ENCODE results near the gene LINGO1. TPM values are rescaled to one million over a fixed set of nuclear protein-coding genes. Genes with fewer than 3 reads are reported as not detected.

The LINGO1 gene
- total and polyA plus RNA-seq, 2 donors (not counting 1 experiment from before 2014, with no cell fraction given), result 0.05 TPM; not detected in 1

DNA sequence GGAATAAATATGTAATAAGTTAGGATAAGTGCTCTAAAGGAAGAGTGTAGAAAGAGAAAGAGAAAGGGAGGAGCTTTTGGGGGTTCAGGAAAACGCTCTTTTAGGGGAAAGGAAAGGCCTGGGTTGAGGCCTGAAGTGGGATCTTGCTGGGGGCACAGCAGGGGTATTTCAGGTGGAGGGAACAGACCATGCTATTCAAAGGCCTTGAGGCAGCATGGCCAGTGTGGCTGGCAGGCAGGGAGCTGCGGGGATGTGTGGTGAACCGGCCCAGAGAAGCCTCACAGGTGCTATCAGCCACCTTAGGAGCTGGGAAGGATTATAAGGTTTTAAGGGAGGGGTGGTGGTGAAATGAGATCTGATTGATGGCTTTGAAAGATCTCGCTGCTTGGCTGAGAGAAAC is 66.6 kb downstream of the LINGO1 start:
- Histone ChIP-seq H3K27ac (ENCODE audit: insufficient read depth, low read length) (no peak overlapping the region), H3K4me3 (replicated peaks in 1 of 4; ENCODE audit: control extremely low read depth in 1 of 4, insufficient read depth in 1 of 4, low read depth in 3 of 4, low read length in 4 of 4) (no peak overlapping the region), H4K20me1 (ENCODE audit: control insufficient read depth, extremely low read depth, insufficient read depth, low read length) (no peaks in the 10 kb centered on the region), H3K4me1 (ENCODE audit: control insufficient read depth, extremely low read depth, insufficient read depth, low read length) (peaks cover 3% of the 10 kb centered on the region), H3K9me3 (ENCODE audit: control insufficient read depth, insufficient read depth, low read depth, low read length) (no peaks in the 10 kb centered on the region), H3K4me2 (ENCODE audit: extremely low read depth, insufficient read depth, low read length) (no peak overlapping the region), H2AFZ (ENCODE audit: low read length) (no peak overlapping the region), H3K79me2 (ENCODE audit: control insufficient read depth, insufficient read depth, low read length) (no peaks in the 10 kb centered on the region), H3K27me3 (ENCODE audit: control insufficient read depth, insufficient read depth, low read length) (peaks cover 11% of the 10 kb centered on the region), H3K9ac (ENCODE audit: insufficient read depth, low read length) (no peak overlapping the region), H3K36me3 (ENCODE audit: control insufficient read depth, insufficient read depth, low read length) (no peaks in the 10 kb centered on the region)
- DNase-seq (ENCODE audit: low read depth in 2 of 2), result no peak
- no peak for TF ChIP-seq EZH2 (IDR thresholded peaks at IDR 0.05; ENCODE audit: low read length, missing control alignments)
- TF ChIP-seq, protein P1, sequence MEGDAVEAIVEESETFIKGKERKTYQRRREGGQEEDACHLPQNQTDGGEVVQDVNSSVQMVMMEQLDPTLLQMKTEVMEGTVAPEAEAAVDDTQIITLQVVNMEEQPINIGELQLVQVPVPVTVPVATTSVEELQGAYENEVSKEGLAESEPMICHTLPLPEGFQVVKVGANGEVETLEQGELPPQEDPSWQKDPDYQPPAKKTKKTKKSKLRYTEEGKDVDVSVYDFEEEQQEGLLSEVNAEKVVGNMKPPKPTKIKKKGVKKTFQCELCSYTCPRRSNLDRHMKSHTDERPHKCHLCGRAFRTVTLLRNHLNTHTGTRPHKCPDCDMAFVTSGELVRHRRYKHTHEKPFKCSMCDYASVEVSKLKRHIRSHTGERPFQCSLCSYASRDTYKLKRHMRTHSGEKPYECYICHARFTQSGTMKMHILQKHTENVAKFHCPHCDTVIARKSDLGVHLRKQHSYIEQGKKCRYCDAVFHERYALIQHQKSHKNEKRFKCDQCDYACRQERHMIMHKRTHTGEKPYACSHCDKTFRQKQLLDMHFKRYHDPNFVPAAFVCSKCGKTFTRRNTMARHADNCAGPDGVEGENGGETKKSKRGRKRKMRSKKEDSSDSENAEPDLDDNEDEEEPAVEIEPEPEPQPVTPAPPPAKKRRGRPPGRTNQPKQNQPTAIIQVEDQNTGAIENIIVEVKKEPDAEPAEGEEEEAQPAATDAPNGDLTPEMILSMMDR (conservative IDR thresholded peaks at IDR 0.05 in 1 of 2, IDR thresholded peaks at IDR 0.05 in 1 of 2; ENCODE audit: low read depth in 1 of 2, low read length in 2 of 2), result no peak

DNA sequence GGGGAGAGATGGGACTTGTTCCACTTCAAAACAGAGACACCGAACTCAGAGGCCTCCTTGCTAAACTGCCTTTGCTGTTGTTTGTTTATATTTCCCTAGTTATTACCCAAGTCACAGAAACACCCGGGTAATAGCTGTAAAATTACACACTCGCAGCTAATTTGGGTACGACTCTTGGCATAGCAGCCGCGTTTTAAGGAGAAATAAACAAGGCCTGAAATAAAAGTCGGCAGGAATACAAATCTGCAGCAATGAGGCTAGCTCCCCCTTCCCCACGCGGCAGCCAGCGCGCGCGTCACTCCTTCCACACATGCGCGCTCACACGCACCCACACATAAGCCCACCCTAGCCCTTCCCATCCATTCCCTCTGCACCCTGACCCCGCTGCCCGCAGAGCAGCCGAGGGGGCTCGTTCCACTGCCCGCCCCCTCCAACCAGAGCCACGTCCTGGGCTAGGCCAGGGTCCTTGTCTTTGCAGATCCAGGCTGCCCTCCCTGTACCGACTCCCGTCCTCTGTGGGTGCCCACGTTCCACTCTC is 67.3 kb downstream of the LINGO1 start:
- no peaks in the 10 kb centered on the region for H3K9me3 ChIP-seq (ENCODE audit: control insufficient read depth, insufficient read depth, low read depth, low read length)
- no peak overlapping the region for H3K4me2 ChIP-seq (ENCODE audit: extremely low read depth, insufficient read depth, low read length)
- H3K79me2 ChIP-seq (ENCODE audit: control insufficient read depth, insufficient read depth, low read length), result no peaks in the 10 kb centered on the region
- no peak overlapping the region for H3K27ac ChIP-seq (ENCODE audit: insufficient read depth, low read length)
- H3K4me3 ChIP-seq (replicated peaks in 1 of 4; ENCODE audit: control extremely low read depth in 1 of 4, insufficient read depth in 1 of 4, low read depth in 3 of 4, low read length in 4 of 4), result no peak overlapping the region
- H3K27me3 ChIP-seq (ENCODE audit: control insufficient read depth, insufficient read depth, low read length), result peaks cover 11% of the 10 kb centered on the region
- TF ChIP-seq, protein P1 (conservative IDR thresholded peaks at IDR 0.05 in 1 of 2, IDR thresholded peaks at IDR 0.05 in 1 of 2; ENCODE audit: low read depth in 1 of 2, low read length in 2 of 2), result no peak
- no peak for TF ChIP-seq EZH2 (IDR thresholded peaks at IDR 0.05; ENCODE audit: low read length, missing control alignments)
- no peak overlapping the region for H3K9ac ChIP-seq (ENCODE audit: insufficient read depth, low read length)
- H3K4me1 ChIP-seq (ENCODE audit: control insufficient read depth, extremely low read depth, insufficient read depth, low read length), result peaks cover 3% of the 10 kb centered on the region
- no peaks in the 10 kb centered on the region for H4K20me1 ChIP-seq (ENCODE audit: control insufficient read depth, extremely low read depth, insufficient read depth, low read length)
- no peak overlapping the region for H2AFZ ChIP-seq (ENCODE audit: low read length)
- DNase-seq (ENCODE audit: low read depth in 2 of 2), result no peak
- H3K36me3 ChIP-seq (ENCODE audit: control insufficient read depth, insufficient read depth, low read length), result no peaks in the 10 kb centered on the region

DNA sequence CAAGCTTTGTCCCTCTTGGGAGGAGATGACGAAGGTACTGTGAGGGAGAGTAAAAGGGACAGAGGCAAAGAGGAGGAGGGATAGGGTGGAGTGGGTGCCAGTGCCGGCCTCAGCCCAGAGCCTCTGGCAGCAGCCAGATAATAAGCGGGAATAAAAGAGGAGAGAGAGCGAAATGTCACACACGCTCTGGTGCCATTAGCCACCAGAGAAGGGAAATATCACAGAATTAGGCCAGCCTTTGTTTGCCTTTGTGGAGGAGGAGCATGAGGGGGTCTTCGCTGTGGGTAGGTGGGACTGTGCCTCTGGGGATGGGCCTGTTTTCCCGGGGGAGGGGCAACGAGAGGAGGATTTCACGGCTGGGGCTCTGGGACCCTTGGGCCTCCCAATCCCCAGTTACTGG is 67.8 kb downstream of the LINGO1 start:
- no peaks in the 10 kb centered on the region for H3K79me2 ChIP-seq (ENCODE audit: control insufficient read depth, insufficient read depth, low read length)
- H3K9ac ChIP-seq (ENCODE audit: insufficient read depth, low read length), result no peak overlapping the region
- H3K4me1 ChIP-seq (ENCODE audit: control insufficient read depth, extremely low read depth, insufficient read depth, low read length), result peaks cover 3% of the 10 kb centered on the region
- H4K20me1 ChIP-seq (ENCODE audit: control insufficient read depth, extremely low read depth, insufficient read depth, low read length), result no peaks in the 10 kb centered on the region
- H3K27ac ChIP-seq (ENCODE audit: insufficient read depth, low read length), result no peak overlapping the region
- no peak overlapping the region for H2AFZ ChIP-seq (ENCODE audit: low read length)
- H3K4me2 ChIP-seq (ENCODE audit: extremely low read depth, insufficient read depth, low read length), result no peak overlapping the region
- peaks cover 11% of the 10 kb centered on the region for H3K27me3 ChIP-seq (ENCODE audit: control insufficient read depth, insufficient read depth, low read length)
- DNase-seq (ENCODE audit: low read depth in 2 of 2), result no peak
- no peaks in the 10 kb centered on the region for H3K36me3 ChIP-seq (ENCODE audit: control insufficient read depth, insufficient read depth, low read length)
- H3K9me3 ChIP-seq (ENCODE audit: control insufficient read depth, insufficient read depth, low read depth, low read length), result no peaks in the 10 kb centered on the region
- TF ChIP-seq, protein P1 (conservative IDR thresholded peaks at IDR 0.05 in 1 of 2, IDR thresholded peaks at IDR 0.05 in 1 of 2; ENCODE audit: low read depth in 1 of 2, low read length in 2 of 2), result no peak
- no peak for TF ChIP-seq EZH2 (IDR thresholded peaks at IDR 0.05; ENCODE audit: low read length, missing control alignments)
- H3K4me3 ChIP-seq (replicated peaks in 1 of 4; ENCODE audit: control extremely low read depth in 1 of 4, insufficient read depth in 1 of 4, low read depth in 3 of 4, low read length in 4 of 4), result no peak overlapping the region

All from fibroblast of lung (primary cell).